WERI-Rb-1 (cell line): ENCODE measurements around the gene GSTK1.

Source experiments
- DNase-seq: peaks from one replicate; pipeline ENCODE4 v3.0.0-alpha.2; 2020
- H3K27ac ChIP-seq: fragments of 250-450 bp; sonication (Bioruptor Pico); 2 replicates; pipeline ENCODE4 v1.5.1; 2020; ENCODE audit warnings: mild to moderate bottlenecking, moderate library complexity
- H3K27me3 ChIP-seq: fragments of 250-450 bp; sonication (Bioruptor Pico); 2 replicates; pipeline ENCODE4 v1.5.1; 2021; ENCODE audit warnings: mild to moderate bottlenecking, low read depth, moderate library complexity; ENCODE audit not compliant: insufficient read depth, severe bottlenecking
- H3K36me3 ChIP-seq: fragments of 250-450 bp; sonication (Bioruptor Pico); 2 replicates; pipeline ENCODE4 v1.5.1; 2020; ENCODE audit warnings: mild to moderate bottlenecking, moderate library complexity
- H3K4me3 ChIP-seq: 2 replicates; pipeline ENCODE4 v1.5.1; 2011; ENCODE audit warnings: low read depth, mild to moderate bottlenecking, control low read depth, low read length
- H3K9me3 ChIP-seq: fragments of 250-450 bp; sonication (Bioruptor Pico); 2 replicates; pipeline ENCODE4 v1.5.1; 2021; ENCODE audit warnings: mild to moderate bottlenecking, moderate library complexity; ENCODE audit not compliant: severe bottlenecking
- TF ChIP-seq, protein P1 (sequence below): IDR thresholded peaks from 2 replicates; pipeline ENCODE4 v1.5.1; 2011; ENCODE audit warnings: low read depth, mild to moderate bottlenecking, control low read depth, inconsistent platforms, low read length

Gene GSTK1

DNA sequence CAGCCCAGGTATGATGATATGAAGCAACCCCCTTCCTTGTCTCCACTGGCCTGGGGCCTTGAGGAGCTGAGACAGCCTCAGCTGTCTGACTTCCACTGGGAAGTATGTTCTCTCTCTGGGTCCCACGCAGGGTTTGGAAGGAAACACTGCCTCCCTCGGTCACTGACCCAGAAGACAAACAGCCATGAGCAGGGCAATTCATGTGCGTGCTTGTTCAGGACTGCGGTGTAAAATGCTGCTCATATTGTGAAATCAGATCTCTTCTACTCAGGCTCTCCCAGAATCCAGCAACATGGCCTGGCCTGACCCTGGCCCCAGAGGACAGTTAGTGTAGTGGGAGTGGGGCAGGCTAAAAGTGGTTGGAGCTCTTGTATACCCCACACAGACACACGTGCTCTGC is 55.4 kb downstream of the GSTK1 start:
- H3K27ac ChIP-seq = no peak overlapping the region
- H3K27me3 ChIP-seq = no peaks in the 10 kb centered on the region
- H3K36me3 ChIP-seq = no peaks in the 10 kb centered on the region
- no peaks in the 10 kb centered on the region for H3K9me3 ChIP-seq
- no peak overlapping the region for H3K4me3 ChIP-seq
- no peak for DNase-seq
- TF ChIP-seq, protein P1, sequence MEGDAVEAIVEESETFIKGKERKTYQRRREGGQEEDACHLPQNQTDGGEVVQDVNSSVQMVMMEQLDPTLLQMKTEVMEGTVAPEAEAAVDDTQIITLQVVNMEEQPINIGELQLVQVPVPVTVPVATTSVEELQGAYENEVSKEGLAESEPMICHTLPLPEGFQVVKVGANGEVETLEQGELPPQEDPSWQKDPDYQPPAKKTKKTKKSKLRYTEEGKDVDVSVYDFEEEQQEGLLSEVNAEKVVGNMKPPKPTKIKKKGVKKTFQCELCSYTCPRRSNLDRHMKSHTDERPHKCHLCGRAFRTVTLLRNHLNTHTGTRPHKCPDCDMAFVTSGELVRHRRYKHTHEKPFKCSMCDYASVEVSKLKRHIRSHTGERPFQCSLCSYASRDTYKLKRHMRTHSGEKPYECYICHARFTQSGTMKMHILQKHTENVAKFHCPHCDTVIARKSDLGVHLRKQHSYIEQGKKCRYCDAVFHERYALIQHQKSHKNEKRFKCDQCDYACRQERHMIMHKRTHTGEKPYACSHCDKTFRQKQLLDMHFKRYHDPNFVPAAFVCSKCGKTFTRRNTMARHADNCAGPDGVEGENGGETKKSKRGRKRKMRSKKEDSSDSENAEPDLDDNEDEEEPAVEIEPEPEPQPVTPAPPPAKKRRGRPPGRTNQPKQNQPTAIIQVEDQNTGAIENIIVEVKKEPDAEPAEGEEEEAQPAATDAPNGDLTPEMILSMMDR = no peak
